ENCODE results near the gene ZNF223. TPM values are rescaled to one million over a fixed set of nuclear protein-coding genes. Genes with fewer than 3 reads are reported as not detected.

Gene ZNF223
- total RNA-seq, 1 experiment from 2014 or later: 2.2 TPM

DNA sequence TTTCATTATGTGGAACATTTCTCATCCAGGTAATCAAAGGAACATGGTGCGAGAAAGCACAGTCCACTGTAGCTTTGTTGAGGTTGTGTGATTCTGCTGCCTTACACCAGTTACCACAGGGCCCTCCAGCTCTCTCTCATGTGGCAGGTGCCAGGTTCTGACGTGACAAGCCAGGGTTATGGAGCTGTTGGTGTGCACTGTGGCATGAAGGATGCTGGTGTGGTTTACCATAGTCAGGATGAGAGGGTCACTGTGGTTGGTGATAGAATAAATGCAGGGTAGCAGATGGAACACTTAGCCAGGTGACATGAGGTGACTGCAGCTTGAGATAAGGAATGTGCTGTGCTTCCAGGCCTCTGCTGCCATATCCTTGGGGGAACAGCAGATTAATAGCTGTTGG, 7.4 kb downstream of the ZNF223 start:
- Histone ChIP-seq H3K27me3 (ENCODE audit: control insufficient read depth, insufficient read depth, low read length) (no peaks in the 10 kb centered on the region), H3K4me3 (ENCODE audit: low read depth in 2 of 2, low read length in 2 of 2) (no peak overlapping the region), H3K27ac (ENCODE audit: low read length) (no peak overlapping the region), H3K4me1 (ENCODE audit: control insufficient read depth, insufficient read depth, low read length) (no peaks in the 10 kb centered on the region), H3K9me3 (ENCODE audit: control insufficient read depth, insufficient read depth, low read depth, low read length) (no peaks in the 10 kb centered on the region), H3K36me3 (ENCODE audit: control insufficient read depth, insufficient read depth, low read length) (no peaks in the 10 kb centered on the region; the same call in 1 of the 2 replicates)
- CTCF ChIA-PET: no interaction called here
- ATAC-seq (no peak), DNase-seq (ENCODE audit: low read depth, low spot score) (no peak)
- no TSS peak for BruUV-seq (replicated peaks)
- TF ChIP-seq POLR2AphosphoS5 (IDR thresholded peaks at IDR 0.05; ENCODE audit: low read depth, low read length) (no peak), TCF7L2 (IDR thresholded peaks at IDR 0.05; ENCODE audit: low read depth, low read length) (no peak), SIN3A (IDR thresholded peaks at IDR 0.05; ENCODE audit: borderline replicate concordance, insufficient read depth, low read depth, low read length) (no peak)
- TF ChIP-seq, protein P1, sequence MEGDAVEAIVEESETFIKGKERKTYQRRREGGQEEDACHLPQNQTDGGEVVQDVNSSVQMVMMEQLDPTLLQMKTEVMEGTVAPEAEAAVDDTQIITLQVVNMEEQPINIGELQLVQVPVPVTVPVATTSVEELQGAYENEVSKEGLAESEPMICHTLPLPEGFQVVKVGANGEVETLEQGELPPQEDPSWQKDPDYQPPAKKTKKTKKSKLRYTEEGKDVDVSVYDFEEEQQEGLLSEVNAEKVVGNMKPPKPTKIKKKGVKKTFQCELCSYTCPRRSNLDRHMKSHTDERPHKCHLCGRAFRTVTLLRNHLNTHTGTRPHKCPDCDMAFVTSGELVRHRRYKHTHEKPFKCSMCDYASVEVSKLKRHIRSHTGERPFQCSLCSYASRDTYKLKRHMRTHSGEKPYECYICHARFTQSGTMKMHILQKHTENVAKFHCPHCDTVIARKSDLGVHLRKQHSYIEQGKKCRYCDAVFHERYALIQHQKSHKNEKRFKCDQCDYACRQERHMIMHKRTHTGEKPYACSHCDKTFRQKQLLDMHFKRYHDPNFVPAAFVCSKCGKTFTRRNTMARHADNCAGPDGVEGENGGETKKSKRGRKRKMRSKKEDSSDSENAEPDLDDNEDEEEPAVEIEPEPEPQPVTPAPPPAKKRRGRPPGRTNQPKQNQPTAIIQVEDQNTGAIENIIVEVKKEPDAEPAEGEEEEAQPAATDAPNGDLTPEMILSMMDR (IDR thresholded peaks at IDR 0.05): no peak
- TF ChIP-seq, protein P2, sequence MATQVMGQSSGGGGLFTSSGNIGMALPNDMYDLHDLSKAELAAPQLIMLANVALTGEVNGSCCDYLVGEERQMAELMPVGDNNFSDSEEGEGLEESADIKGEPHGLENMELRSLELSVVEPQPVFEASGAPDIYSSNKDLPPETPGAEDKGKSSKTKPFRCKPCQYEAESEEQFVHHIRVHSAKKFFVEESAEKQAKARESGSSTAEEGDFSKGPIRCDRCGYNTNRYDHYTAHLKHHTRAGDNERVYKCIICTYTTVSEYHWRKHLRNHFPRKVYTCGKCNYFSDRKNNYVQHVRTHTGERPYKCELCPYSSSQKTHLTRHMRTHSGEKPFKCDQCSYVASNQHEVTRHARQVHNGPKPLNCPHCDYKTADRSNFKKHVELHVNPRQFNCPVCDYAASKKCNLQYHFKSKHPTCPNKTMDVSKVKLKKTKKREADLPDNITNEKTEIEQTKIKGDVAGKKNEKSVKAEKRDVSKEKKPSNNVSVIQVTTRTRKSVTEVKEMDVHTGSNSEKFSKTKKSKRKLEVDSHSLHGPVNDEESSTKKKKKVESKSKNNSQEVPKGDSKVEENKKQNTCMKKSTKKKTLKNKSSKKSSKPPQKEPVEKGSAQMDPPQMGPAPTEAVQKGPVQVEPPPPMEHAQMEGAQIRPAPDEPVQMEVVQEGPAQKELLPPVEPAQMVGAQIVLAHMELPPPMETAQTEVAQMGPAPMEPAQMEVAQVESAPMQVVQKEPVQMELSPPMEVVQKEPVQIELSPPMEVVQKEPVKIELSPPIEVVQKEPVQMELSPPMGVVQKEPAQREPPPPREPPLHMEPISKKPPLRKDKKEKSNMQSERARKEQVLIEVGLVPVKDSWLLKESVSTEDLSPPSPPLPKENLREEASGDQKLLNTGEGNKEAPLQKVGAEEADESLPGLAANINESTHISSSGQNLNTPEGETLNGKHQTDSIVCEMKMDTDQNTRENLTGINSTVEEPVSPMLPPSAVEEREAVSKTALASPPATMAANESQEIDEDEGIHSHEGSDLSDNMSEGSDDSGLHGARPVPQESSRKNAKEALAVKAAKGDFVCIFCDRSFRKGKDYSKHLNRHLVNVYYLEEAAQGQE (IDR thresholded peaks at IDR 0.05; ENCODE audit: insufficient read depth in 1 of 2, low read depth in 2 of 2, low read length in 1 of 2): no peak
- POLR2A ChIA-PET: no interaction called here
- intact Hi-C loops (cut with micrococcal nuclease; ENCODE audit: unreplicated experiment) (no loop called here), in situ Hi-C loops (cut with HindIII; ENCODE audit: low pct_unique_long_range_greater_than_20kb, low sequenced_read_pairs) (no loop called here)

DNA sequence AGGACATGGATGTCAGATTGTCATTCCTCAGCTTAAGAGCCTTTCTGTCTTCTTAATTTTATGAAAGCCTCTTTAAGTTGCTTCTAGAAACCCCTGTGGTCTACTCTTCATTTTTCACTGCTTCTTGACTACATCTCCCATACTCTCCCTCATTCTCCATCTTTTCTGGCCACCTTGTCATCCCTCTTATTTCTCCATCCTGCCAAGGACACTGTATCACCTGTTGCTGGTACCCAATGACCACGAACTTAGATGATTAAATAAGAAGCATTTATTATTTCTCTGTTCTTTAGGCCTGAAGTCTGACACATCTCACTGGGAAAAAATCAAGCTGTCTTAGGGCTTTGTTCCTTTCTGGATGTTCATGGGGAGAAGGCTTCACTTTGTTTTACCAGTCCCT, 9.2 kb downstream of the ZNF223 start:
- Histone ChIP-seq H3K9me3 (ENCODE audit: control insufficient read depth, insufficient read depth, low read depth, low read length) (peaks cover 12% of the 10 kb centered on the region; the same call in 1 of the 2 replicates), H3K27ac (ENCODE audit: low read length) (no peak overlapping the region), H3K4me3 (ENCODE audit: low read depth in 2 of 2, low read length in 2 of 2) (no peak overlapping the region), H3K36me3 (ENCODE audit: control insufficient read depth, insufficient read depth, low read length) (no peaks in the 10 kb centered on the region; the same call in 1 of the 2 replicates), H3K4me1 (ENCODE audit: control insufficient read depth, insufficient read depth, low read length) (no peaks in the 10 kb centered on the region), H3K27me3 (ENCODE audit: control insufficient read depth, insufficient read depth, low read length) (no peaks in the 10 kb centered on the region)
- intact Hi-C loops (cut with micrococcal nuclease; ENCODE audit: unreplicated experiment): no loop called here
- no peak for DNase-seq (ENCODE audit: low read depth, low spot score)
- BruUV-seq (replicated peaks): no TSS peak
- ATAC-seq: no peak
- ChIA-PET POLR2A (no interaction called here), CTCF (no interaction called here)
- TF ChIP-seq POLR2AphosphoS5 (IDR thresholded peaks at IDR 0.05; ENCODE audit: low read depth, low read length) (no peak), SIN3A (IDR thresholded peaks at IDR 0.05; ENCODE audit: borderline replicate concordance, insufficient read depth, low read depth, low read length) (no peak), TCF7L2 (IDR thresholded peaks at IDR 0.05; ENCODE audit: low read depth, low read length) (no peak)
- TF ChIP-seq, protein P1 (IDR thresholded peaks at IDR 0.05): no peak
- TF ChIP-seq, protein P2 (IDR thresholded peaks at IDR 0.05; ENCODE audit: insufficient read depth in 1 of 2, low read depth in 2 of 2, low read length in 1 of 2): no peak
- in situ Hi-C loops (cut with HindIII; ENCODE audit: low pct_unique_long_range_greater_than_20kb, low sequenced_read_pairs): no loop called here
